Measurements from ENCODE around the gene ZNF507.
A peak's percentile ranks its signal among the peaks of the same experiment; 100 is the strongest.
"Not testable (repeated sequence)": the region's sequence is repeated elsewhere in the genome, so short reads cannot be mapped to it uniquely, and the experiment has no call there.

Gene ZNF507

GRCh38 chr19:32421589-32422361, 76.4 kb downstream of the ZNF507 start:
- H3K4me3 ChIP-seq (ENCODE audit: low read depth, low read length) = no peak overlapping the region
- no peak for TF ChIP-seq CTCF (IDR thresholded peaks at IDR 0.05; ENCODE audit: insufficient read depth, low read depth, low read length, missing control alignments)
- DNase-seq (ENCODE audit: low read depth) = peak; percentile 5

- no peak for TF ChIP-seq CTCF (IDR thresholded peaks at IDR 0.05; ENCODE audit: insufficient read depth, low read depth, low read length, missing control alignments)
- no peak for DNase-seq (ENCODE audit: low read depth)
- no peak overlapping the region for H3K4me3 ChIP-seq (ENCODE audit: low read depth, low read length)
Measured at GRCh38 chr19:32422435-32422834, 77.0 kb downstream of the ZNF507 start.

- H3K4me3 ChIP-seq (ENCODE audit: low read depth, low read length); DNase-seq (ENCODE audit: low read depth): not testable (repeated sequence)
Measured at GRCh38 chr19:32423944-32424343, 78.5 kb downstream of the ZNF507 start.

GRCh38 chr19:32427536-32427935, 82.1 kb downstream of the ZNF507 start:
- no peak overlapping the region for H3K4me3 ChIP-seq (ENCODE audit: low read depth, low read length)
- no peak for DNase-seq (ENCODE audit: low read depth)
- no peak for TF ChIP-seq CTCF (IDR thresholded peaks at IDR 0.05; ENCODE audit: insufficient read depth, low read depth, low read length, missing control alignments)

GRCh38 chr19:32436692-32437091, 91.3 kb downstream of the ZNF507 start:
- H3K4me3 ChIP-seq (ENCODE audit: low read depth, low read length) = no peak overlapping the region
- TF ChIP-seq CTCF (IDR thresholded peaks at IDR 0.05; ENCODE audit: insufficient read depth, low read depth, low read length, missing control alignments) = no peak
- DNase-seq (ENCODE audit: low read depth) = no peak

GRCh38 chr19:32437096-32437495, 91.7 kb downstream of the ZNF507 start:
- no peak for DNase-seq (ENCODE audit: low read depth)
- no peak for TF ChIP-seq CTCF (IDR thresholded peaks at IDR 0.05; ENCODE audit: insufficient read depth, low read depth, low read length, missing control alignments)
- H3K4me3 ChIP-seq (ENCODE audit: low read depth, low read length) = no peak overlapping the region

Measured in GM12865 (cell line).